Measurements from ENCODE around the gene NDFIP1. TPM values are rescaled to one million over a fixed set of nuclear protein-coding genes. Genes with fewer than 3 reads are reported as not detected.

Gene NDFIP1
- total and polyA plus RNA-seq, 10 of the 15 experiments (the other 5 are each of a cell fraction or from before 2014, with no cell fraction given) = 0.08 to 2.7 (median 0.92) TPM

DNA sequence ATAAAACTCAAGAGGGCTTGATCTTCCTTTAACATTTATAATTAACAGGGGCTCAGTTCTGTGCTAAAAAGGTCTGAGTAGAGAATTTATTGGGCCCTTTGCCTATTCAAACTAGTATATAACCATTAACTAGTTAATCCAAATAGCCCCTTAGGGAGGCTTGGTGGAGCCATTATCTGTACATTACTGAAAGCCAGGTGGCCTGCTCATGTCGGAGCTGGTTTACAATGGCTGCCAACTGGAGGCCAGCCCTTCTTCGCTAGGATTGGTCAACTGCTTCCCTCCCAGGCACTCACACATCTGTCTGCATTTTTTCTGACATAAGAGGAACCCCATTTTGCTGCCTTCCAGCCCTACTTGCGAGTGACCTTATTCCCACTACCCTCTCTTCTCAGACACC is 30.4 kb upstream of the NDFIP1 start:
- Histone ChIP-seq H3K4me3 (no peak overlapping the region), H4K20me1 (ENCODE audit: control insufficient read depth, insufficient read depth) (no peaks in the 10 kb centered on the region), H3K27me3 (replicated peaks in 1 of 2; ENCODE audit: control insufficient read depth in 2 of 2, insufficient read depth in 2 of 2, low read length in 1 of 2) (no peaks in the 10 kb centered on the region; a peak in 1 of 4 replicates), H3K9ac (ENCODE audit: control insufficient read depth, insufficient read depth, low read length) (no peak overlapping the region), H3K9me3 (replicated peaks; ENCODE audit: control insufficient read depth, insufficient read depth, low read length) (no peaks in the 10 kb centered on the region), H3K79me2 (ENCODE audit: control insufficient read depth, insufficient read depth, low read length) (no peaks in the 10 kb centered on the region), H3K4me2 (ENCODE audit: control insufficient read depth, insufficient read depth) (no peak overlapping the region), H3K36me3 (ENCODE audit: control insufficient read depth in 2 of 2, insufficient read depth in 2 of 2, low read length in 1 of 2) (no peaks in the 10 kb centered on the region), H2AFZ (ENCODE audit: control insufficient read depth, low read depth, low read length) (no peak overlapping the region), H3K4me1 (ENCODE audit: control insufficient read depth, insufficient read depth, low read length) (no peaks in the 10 kb centered on the region), H3K27ac (ENCODE audit: control insufficient read depth, insufficient read depth) (no peak overlapping the region)
- no TSS peak for BruUV-seq (replicated peaks)
- TF ChIP-seq SIN3A (IDR thresholded peaks at IDR 0.05; ENCODE audit: low read depth, low read length) = no peak
- TF ChIP-seq YY1 (IDR thresholded peaks at IDR 0.05; ENCODE audit: low read depth, low read length) = no peak
- TF ChIP-seq, protein P1, sequence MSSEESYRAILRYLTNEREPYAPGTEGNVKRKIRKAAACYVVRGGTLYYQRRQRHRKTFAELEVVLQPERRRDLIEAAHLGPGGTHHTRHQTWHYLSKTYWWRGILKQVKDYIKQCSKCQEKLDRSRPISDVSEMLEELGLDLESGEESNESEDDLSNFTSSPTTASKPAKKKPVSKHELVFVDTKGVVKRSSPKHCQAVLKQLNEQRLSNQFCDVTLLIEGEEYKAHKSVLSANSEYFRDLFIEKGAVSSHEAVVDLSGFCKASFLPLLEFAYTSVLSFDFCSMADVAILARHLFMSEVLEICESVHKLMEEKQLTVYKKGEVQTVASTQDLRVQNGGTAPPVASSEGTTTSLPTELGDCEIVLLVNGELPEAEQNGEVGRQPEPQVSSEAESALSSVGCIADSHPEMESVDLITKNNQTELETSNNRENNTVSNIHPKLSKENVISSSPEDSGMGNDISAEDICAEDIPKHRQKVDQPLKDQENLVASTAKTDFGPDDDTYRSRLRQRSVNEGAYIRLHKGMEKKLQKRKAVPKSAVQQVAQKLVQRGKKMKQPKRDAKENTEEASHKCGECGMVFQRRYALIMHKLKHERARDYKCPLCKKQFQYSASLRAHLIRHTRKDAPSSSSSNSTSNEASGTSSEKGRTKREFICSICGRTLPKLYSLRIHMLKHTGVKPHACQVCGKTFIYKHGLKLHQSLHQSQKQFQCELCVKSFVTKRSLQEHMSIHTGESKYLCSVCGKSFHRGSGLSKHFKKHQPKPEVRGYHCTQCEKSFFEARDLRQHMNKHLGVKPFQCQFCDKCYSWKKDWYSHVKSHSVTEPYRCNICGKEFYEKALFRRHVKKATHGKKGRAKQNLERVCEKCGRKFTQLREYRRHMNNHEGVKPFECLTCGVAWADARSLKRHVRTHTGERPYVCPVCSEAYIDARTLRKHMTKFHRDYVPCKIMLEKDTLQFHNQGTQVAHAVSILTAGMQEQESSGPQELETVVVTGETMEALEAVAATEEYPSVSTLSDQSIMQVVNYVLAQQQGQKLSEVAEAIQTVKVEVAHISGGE (CRISPR knock-in tag; IDR thresholded peaks at IDR 0.05) = no peak
- TF ChIP-seq ZNF384 (IDR thresholded peaks at IDR 0.05; ENCODE audit: borderline replicate concordance, low read depth, low read length) = no peak
- no peak for TF ChIP-seq FOS (IDR thresholded peaks at IDR 0.05; ENCODE audit: borderline replicate concordance, extremely low read depth, insufficient read length)
- TF ChIP-seq RUNX3 (IDR thresholded peaks at IDR 0.05; ENCODE audit: low read length) = no peak
- TF ChIP-seq, protein P2, sequence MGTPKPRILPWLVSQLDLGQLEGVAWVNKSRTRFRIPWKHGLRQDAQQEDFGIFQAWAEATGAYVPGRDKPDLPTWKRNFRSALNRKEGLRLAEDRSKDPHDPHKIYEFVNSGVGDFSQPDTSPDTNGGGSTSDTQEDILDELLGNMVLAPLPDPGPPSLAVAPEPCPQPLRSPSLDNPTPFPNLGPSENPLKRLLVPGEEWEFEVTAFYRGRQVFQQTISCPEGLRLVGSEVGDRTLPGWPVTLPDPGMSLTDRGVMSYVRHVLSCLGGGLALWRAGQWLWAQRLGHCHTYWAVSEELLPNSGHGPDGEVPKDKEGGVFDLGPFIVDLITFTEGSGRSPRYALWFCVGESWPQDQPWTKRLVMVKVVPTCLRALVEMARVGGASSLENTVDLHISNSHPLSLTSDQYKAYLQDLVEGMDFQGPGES (IDR thresholded peaks at IDR 0.05) = no peak
- TF ChIP-seq NR2F1 (conservative IDR thresholded peaks at IDR 0.05) = no peak
- no peak for TF ChIP-seq EED (IDR thresholded peaks at IDR 0.05; ENCODE audit: low read depth)
- TF ChIP-seq MYB (IDR thresholded peaks at IDR 0.05; ENCODE audit: borderline replicate concordance, low read depth, low read length) = no peak
- TF ChIP-seq BCL11A (IDR thresholded peaks at IDR 0.05; ENCODE audit: low read depth, low read length) = no peak
- TF ChIP-seq MXI1 (IDR thresholded peaks at IDR 0.05; ENCODE audit: low read depth, low read length) = no peak
- no peak for TF ChIP-seq PML (IDR thresholded peaks at IDR 0.05; ENCODE audit: low read length)
- no peak for TF ChIP-seq NFXL1 (IDR thresholded peaks at IDR 0.05; ENCODE audit: borderline replicate concordance)
- no peak for TF ChIP-seq STAT3 (IDR thresholded peaks at IDR 0.05; ENCODE audit: low read depth, low read length)
- TF ChIP-seq SP1 (IDR thresholded peaks at IDR 0.05; ENCODE audit: low read depth, low read length) = no peak
- no peak for TF ChIP-seq EGR1 (IDR thresholded peaks at IDR 0.05; ENCODE audit: borderline replicate concordance in 1 of 2, low read depth in 2 of 2, low read length in 2 of 2)
- FAIRE-seq (no peak), DNase-seq (ENCODE audit: low read depth, low spot score) (no peak), ATAC-seq (no peak)
- ChIA-PET SMC1A (ENCODE audit: uncharacterized antibody, unreplicated experiment) (interaction anchor here (0.7 kb wide), 1 partner anchor 9 kb away, joined by 3 read pairs; no protein-coding TSS in a partner anchor), CTCF (no interaction called here), POLR2A (no interaction called here), RAD21 (ENCODE audit: unreplicated experiment) (no interaction called here)
- in situ Hi-C loops (cut with MboI) = no loop called here
- intact Hi-C loops (cut with micrococcal nuclease; ENCODE audit: unreplicated experiment) = no loop called here
- 75% methylated on average over 3 of the region's 3 CpGs for WGBS (ENCODE audit: insufficient coverage, insufficient replicate concordance, low lambda C conversion rate, missing lambda C conversion rate)

Measured in GM12878 (cell line).